B cell (primary cell): ENCODE measurements around the gene PCSK6.

Experiments used
- CTCF ChIP-seq: fragments of 200-600 bp; IDR thresholded peaks from one replicate; pipeline ENCODE4 v1.8.0; 2022; ENCODE audit warnings: antibody characterized with exemption, mild to moderate bottlenecking
- EZH2 ChIP-seq: IDR thresholded peaks from 2 replicates; pipeline ENCODE4 v1.6.1; 2012; ENCODE audit warnings: borderline replicate concordance, low read depth, mild to moderate bottlenecking, moderate library complexity, low read length; ENCODE audit not compliant: insufficient read depth, poor library complexity, severe bottlenecking

- TF ChIP-seq EZH2 = no peak
- no peak for TF ChIP-seq CTCF
Observed at GRCh38 chr15:101441696-101442095, 47.8 kb downstream of the PCSK6 start.
